Nucleus accumbens (tissue), 56 donors: Measurements from ENCODE around the gene MYO9A.
"Not testable (repeated sequence)": the region's sequence is repeated elsewhere in the genome, so short reads cannot be mapped to it uniquely, and the experiment has no call there.

Experiments used
- DNase-seq, 56 donors: peaks; one replicate each; lab custom pipeline; 2025; lab: John Stamatoyannopoulos, UW

MYO9A gene

DNA sequence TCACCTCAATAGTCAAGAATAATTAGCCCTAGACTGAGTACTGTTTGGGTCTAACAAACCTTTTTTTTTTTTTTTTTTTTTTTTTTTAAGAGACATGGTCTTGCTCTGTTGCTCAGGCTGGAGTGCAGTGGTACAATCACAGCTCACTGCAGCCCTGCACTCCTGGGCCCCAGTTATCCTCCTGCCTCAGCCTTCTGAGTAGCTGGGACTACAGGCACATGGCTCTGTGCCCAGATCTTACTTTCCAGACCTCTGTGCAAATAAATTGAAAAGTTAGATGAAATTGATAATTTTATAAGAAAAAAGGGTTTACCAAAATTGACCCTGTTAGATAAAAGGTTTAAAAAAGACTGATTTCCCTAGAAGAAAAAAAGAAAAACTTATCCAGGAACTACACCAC lies 228.6 kb downstream of the MYO9A start:
- no peak for DNase-seq

DNA sequence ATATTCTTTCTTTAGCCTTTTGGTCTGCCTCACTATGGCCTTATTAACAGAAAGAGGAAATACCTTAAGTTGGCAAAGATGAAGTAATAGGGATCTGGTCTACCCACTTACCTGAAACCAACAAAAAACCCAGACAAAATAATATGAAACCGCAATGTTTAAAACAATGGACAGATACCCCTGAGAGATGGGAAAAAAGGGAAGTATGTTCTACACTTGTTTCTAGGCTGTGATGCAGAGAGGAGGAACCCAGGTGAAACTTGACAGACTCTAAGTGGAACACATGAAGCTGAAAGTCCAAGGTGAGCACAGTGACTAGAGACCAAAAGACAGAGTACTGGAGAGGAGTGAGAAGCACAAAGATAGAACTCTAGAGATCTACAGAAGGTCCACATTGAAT lies 229.2 kb downstream of the MYO9A start:
- DNase-seq, result no peak

DNA sequence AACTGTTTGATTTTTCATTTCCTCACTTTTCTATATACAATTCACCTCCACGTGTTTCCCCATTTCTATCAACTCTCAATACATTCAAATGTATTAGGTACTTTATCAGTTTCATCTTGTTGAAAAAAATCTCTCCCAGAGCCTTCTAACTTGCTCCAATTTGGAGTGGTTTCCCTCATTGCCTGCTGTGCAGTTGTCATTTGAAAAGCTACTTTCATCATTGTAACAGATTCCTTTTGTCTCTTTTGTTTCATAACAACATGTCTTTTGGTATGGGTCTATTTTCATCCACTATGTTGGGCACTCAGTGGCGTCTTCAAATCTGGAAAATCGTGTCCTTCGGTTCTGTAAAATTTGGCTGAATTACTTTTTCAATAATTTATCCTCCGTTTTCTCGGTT lies 232.6 kb downstream of the MYO9A start:
- DNase-seq, result no peak

DNA sequence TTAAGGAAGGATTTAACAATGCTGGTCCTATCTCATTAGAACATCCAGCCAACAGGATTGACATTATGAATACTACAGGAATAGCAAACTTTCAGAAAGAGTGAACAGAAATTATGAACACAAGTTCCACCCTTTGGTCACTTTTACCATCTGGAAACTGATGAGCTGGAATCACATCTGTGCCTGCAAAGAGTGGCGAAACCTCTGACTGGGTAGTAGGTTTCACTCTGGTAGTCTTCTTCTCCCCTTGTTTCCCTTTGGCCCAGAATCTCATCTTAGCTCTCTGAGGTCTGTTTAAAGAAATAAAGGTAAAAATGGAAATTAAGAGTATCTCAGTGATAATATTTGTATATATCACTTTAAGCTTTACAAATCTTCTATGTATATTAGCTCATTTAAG lies 234.5 kb downstream of the MYO9A start:
- DNase-seq, result no peak

DNA sequence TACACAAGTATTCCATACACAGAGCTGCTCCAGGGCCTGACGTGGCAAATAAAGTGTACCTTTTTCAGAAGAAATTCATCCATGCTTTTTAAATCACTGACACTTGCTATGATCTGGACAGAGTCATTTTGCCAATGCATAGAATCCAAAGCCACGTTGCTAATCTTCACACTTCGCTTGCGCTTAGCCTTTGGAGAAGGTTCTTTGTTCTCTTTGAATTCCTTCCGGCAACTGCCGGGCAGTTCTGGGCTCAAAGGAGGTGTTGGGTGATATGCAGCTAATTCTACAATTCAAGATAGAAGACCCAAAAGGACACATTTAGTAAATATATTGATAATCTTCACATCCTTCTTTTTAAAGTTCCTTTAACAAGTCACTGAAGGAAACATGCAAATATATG lies 237.7 kb downstream of the MYO9A start:
- no peak for DNase-seq

DNA sequence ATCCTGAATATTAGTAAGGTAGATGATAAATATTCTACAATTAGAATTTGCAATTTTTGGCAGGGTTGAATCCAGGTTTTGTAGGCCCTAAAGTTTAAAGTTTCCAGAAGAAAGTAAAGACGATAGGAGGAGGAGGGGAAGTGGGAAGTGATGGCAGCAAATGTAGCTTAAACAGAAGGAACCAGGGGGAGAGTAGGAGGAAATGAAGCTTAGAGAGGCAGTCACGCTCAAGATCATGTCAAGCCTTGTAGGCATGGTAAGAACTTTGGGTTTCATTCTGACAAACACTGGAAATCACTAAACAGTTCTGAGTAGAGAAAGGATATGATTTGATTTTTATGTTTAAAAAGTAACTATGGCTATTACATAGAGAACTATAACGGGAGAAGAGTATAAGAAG lies 243.7 kb downstream of the MYO9A start:
- DNase-seq, result no peak

DNA sequence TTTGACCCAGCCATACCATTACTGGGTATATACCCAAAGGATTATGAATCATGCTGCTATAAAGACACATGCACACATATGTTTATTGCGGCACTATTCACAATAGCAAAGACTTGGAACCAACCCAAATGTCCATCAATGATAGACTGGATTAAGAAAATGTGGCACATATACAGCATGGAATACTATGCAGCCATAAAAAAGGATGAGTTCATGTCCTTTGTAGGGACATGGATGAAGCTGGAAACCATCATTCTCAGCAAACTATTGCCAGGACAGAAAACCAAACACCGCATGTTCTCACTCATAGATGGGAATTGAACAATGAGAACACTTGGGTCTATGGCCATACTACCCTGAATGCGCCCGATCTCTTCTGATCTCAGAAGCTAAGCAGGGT lies 259.7 kb downstream of the MYO9A start:
- not testable (repeated sequence) for DNase-seq

DNA sequence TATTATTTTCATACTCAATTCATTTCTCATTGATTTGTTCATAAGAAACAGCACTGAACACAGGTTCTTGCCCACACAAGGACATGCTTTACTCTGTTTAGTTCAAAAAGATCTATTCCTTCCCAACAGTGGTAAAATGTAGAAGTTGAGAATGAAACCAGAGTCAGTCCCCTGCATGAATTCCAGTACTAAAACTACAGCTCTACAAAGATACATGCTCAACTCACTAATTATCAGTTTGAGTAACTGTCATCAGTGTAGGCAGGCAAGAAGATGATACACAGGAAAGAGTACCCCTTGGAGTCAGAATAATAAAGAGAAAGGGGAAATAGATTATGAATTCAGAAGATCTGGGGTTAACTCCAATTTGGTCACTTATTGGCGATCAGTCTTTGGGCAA lies 264.4 kb downstream of the MYO9A start:
- DNase-seq, result no peak

DNA sequence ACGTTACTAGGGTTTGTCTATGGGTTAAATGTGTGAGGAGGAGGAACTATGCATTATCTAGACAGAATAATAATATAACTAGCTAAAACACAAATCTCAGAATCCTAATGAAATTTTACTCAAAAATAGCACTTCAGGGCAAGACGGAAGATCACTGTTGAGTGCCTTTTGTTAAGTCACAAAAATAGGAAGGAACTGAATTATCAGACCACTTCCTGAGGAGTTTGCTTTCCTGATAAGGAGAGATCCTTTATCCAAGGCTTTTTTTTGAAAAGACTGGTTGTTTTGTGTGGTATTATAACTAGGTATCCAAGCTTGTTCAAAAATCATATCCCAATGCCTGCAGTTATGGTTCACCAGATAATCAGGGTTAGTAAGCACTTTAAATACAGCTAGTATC lies 273.0 kb downstream of the MYO9A start:
- DNase-seq, result no peak

DNA sequence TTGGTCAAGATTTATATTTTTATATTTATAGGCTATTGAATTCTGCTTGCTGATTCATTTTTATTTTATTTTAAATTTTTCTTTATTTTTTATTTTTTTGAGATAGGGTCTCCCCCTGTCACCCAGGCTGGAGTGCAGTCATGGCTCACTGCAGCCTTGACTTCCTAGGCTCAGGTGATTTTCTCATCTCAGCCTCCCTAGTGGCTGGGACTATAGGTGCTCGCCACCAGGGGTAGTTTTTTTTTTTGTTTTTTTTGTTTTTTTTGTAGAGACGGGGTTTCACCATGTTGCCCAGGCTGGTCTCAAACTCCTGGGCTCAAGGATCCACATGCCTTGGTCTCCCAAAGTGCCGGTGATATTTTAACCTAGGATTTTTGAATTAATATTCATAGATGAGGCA lies 276.4 kb downstream of the MYO9A start:
- no peak for DNase-seq

DNA sequence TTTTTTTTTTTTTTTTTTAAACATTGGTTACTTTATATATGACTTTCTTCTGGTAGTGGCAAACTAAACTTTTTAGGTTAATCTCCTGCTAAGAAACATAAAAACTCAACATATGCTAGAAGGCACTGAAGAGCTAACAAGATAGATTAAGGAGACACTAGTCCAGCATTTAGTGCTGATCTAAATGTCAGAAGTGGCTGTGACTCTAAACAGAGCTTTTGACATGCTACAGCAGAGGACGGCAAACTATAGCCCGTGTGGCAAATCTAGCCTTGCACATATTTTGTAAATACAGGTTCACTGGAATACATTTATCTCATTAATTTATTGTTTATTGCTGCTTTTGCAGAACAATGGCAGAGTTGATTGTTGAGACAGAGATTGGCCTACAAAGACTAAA lies 287.0 kb downstream of the MYO9A start:
- no peak for DNase-seq

DNA sequence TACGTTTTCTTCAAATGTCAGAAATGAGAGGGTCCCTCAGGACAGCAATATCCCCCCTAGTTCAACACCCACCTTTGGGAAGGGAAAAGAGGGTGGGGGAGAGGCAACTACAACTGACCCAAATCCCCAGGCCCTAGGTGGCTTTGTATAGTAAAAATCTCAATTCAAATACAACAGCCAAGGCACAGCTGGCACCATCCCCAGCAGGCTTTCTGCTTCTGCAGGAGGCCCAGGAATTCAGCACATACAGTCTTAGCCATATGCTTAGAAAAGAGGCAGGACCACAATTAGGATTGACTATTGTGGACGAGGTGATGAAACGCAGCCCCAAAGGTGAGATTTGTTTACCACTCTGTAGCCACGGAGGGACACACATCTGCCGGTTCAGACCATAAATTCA lies 291.8 kb downstream of the MYO9A start:
- DNase-seq, result no peak

DNA sequence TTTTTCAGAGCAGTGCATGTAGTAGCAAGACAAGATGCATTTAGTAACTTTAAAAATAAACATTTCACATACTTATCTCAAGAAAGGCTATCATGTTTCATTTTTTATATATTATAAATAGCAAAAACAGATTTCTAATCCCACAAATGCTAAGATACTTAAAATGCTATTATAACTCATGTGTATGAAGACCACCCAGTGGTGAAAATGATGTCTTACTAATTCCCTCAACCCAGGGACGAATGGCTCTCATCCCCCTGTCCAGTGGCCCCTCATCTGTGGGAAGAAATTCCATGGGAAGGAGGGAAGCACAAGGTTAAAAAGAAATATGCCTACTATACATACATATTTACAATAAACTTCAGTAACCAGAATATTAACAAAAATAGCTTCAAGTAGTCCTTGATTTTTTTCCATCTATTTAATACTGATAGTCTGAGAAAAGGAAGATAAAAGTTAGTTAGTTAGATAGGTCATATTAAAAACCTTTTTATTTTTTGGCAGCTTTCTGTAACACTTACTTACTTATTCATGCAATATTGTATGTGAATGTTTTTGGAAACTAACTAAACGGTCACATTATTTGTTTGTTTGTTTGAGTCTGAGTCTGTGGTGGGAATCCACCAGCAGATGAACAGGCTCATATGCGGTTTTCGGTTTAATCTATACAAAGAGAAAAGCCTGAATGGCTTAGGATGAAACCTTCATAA lies 292.8 kb downstream of the MYO9A start:
- no peak for DNase-seq

DNA sequence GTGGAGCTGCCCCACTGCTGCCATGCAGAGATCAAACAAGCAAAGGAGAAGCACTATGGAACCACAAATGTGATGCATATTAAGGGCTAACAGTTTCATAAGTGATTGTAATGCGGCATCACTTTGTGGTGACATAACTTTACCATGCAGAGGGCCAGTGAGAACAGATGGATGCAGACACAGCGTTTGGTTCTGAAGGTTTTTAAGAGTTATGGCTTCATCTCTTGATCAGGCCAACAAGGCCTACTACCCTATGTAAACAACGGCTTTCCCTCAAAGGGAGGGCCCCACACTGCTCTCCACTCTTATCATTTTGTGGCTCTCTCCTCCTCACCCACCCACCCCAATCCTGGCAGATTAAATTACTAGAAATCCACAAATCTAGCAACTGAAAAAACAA lies 294.1 kb downstream of the MYO9A start:
- DNase-seq, result no peak

DNA sequence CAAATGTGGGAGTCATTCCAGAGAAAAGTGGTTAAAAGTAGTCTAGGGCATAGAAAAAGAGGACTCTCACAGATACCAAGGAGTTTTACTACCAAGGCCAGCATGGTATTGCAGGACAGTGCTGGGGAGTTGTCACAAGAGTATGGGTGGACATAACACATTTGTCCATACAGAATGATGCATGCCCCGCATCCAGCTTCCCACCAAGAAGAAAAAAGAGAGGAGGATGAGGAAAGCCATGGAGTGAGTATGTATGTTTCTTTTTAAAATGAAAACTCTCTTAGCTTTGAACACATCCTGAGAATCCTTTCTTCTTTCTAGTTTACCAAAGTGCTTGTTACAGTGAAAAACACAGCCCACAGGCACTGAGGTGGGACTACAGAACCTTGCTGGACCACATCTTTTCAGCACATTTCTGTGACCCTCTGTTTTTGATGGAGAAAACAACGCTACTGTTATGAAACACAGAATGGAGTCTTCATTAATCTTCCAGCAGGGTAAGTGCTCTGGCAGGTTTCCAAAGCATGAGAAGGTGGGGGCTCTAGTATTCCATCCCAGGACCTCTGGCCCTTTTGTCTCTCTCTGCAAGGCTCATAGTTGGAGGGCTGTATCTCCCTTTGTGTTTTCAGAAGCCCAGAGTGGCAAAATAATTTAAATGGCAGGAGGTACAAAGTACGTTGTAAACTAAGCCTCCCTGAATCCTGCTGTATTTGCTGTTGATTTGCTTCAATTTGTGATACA lies 294.9 kb downstream of the MYO9A start:
- no peak for DNase-seq

DNA sequence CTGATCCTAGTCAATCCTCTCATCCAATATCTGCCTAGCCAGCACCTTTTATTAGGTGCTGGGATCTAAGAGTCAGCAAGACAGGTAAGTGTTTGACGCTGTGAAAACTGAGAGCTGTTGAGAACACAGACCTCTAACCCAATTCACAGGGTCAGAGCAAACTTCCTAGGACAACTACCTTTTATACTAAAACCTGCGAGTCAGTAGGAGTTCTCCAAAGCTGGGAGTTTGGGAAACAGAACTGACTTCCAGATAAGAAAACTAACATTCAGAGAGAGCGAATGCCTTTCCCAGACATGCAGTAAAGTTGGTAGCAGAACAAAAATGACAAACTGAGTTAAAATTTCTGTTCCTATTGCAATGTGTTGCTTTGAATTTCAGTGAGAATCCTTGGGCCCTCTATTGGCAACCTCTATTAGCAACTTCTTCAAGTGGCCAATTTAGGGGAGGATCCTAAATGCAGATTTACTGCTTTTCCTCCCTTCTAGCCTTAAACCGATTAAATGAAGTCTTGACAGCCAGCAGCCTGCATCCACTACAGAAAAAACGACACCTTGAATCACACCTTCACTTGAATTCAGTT lies 296.3 kb downstream of the MYO9A start:
- no peak for DNase-seq

DNA sequence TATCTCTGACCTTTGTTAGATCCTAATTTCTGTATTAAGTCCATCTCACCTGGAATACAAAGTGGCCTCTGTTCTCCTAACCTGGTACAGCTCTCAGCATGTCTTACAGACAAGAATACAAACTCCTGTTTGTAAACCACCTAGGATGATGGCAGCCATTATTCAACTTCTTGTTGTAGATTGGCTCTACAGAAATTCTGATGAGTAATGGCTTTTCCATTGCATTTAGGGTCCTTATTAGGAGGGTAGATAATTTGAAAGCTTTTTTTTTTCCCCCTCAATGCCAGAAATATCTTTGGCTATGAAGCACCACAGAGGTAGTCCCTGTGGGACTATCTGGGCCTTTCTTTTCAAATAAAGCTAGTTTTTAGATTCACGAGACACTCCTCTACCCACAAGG lies 297.8 kb downstream of the MYO9A start:
- no peak for DNase-seq

DNA sequence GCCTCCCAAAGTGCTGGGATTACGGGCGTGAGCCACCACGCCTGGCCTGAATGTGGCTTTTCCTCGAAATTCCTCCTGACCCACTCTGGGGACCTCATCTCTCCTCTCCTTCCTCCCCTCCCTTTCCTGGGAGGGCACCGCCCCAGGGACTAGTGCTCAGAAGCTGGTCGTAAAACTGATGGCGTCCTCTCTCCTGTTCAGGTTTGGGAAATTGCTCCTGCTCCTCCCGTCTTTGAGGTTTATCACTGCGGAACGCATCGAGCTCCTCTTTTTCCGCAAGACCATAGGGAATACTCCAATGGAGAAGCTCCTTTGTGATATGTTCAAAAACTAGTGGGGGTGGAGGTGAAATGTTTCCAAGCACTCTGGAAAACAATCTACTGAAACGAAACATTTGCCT lies 300.6 kb downstream of the MYO9A start:
- DNase-seq, result no peak

DNA sequence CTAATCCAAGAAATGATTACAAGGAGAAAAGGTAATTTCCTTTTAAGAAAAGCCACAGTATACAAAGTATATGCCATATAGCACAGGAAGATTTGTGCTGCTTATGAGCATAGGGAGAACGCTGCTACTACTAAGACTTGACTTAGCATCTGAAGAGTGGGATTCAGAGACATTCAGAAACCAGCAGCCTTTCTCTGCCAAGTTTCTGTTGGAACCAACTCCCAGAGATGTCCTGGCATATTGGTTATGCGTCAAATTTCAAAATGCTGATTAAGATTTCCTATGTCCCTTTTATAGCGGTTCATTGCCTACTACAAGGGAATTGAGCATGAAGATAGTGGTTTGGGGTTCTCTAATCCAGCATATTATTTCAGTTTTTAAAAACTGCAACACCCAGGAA lies 302.6 kb downstream of the MYO9A start:
- no peak for DNase-seq

DNA sequence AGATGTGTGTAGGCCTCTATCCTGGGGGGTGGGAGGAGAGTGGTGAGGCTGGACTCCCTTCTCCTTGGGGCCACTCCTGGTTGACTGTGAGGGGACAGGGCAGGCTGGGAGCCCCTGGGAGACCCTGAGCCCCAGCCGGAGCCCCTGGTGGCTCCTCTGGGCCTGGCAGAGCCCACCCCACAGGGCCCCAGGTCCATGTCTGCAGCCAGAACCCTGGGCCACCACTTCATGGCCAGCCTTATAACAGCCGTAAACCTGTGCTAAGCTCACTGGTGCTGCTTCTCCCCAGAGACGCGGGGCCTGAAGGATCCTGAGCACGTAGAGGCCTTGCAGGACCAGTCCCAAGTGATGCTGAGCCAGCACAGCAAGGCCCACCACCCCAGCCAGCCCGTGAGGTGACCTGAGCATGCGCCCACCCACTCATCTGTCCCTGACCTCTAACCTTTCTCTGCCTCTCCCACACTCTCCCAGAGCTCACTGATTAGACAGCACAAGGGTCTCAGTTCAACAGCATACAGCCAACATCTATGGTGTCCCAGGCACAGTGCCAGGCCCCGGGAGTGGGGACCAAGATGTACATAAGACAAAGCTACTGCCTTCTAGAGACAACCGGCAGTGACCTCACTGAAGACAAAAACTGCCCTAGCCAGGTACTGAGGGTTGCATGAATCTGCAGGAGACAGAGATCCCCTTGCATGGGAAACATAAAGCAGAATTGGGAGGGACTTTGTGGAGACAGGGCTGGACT lies 304.1 kb downstream of the MYO9A start:
- no peak for DNase-seq

DNA sequence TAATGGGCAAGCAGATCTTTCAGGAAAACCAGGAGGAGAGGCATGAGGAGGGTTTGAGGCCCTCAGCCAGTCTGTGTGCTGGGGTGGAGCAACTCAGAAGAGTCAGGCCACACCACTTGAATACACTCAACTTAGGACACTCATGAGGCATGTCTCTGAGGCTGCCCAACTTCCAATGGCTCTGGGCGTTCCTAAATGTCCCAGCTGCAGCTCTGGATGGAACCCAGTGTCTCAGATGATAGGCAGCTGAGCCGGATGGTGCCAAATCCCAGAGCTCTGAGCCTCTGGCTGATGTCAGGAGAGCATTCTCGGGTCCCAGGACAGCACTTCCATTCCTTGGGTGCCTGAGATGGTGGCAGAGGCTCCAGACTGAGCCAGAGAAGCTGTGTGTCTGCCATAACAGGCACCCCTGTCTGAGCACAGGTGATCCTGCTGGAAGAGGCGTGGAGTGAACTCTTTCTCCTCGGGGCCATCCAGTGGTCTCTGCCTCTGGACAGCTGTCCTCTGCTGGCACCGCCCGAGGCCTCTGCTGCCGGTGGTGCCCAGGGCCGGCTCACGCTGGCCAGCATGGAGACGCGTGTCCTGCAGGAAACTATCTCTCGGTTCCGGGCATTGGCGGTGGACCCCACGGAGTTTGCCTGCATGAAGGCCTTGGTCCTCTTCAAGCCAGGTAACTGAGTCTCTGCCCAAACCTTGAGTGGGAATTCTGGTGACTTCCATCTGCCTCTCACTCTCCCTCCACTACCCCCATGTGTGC lies 304.8 kb downstream of the MYO9A start:
- no peak for DNase-seq
